Fibroblast of upper back skin (primary cell): Measurements from ENCODE around the gene APBA3.

Experiments used
- DNase-seq: peaks from one replicate; pipeline ENCODE4 v3.0.0-alpha.2; 2013

The APBA3 gene

GRCh38 chr19:3761382-3762129 is at the start of gene APBA3:
Gene APBA3, minus strand, starts transcription at chr19:3761692. Its CDS starts 1,428 bp downstream, at chr19:3760264.
- DNase-seq: peak; percentile 88

- no peak for DNase-seq
These were observed 49.3 kb upstream of the APBA3 start for GRCh38 chr19:3810708-3811355.

GRCh38 chr19:3809881-3810707 is 48.6 kb upstream of the APBA3 start:
- no peak for DNase-seq

- DNase-seq: no peak
These were observed 47.1 kb upstream of the APBA3 start for GRCh38 chr19:3808420-3809143.

- DNase-seq: no peak
These were observed 46.3 kb upstream of the APBA3 start for GRCh38 chr19:3807574-3808354.

- no peak for DNase-seq
These were observed 45.6 kb upstream of the APBA3 start for GRCh38 chr19:3807131-3807480.

- no peak for DNase-seq
These were observed 44.4 kb upstream of the APBA3 start for GRCh38 chr19:3805859-3806258.

GRCh38 chr19:3804429-3804828 is 42.9 kb upstream of the APBA3 start:
- DNase-seq: no peak

- DNase-seq: no peak
These were observed 42.5 kb upstream of the APBA3 start for GRCh38 chr19:3803986-3804385.

GRCh38 chr19:3803114-3803888 is 41.8 kb upstream of the APBA3 start:
- DNase-seq: no peak

GRCh38 chr19:3801412-3802096 is 40.1 kb upstream of the APBA3 start:
- DNase-seq: no peak

GRCh38 chr19:3800996-3801395 is 39.5 kb upstream of the APBA3 start:
- DNase-seq: no peak

- DNase-seq: no peak
These were observed 36.6 kb upstream of the APBA3 start for GRCh38 chr19:3798137-3798536.

GRCh38 chr19:3796358-3796757 is 34.9 kb upstream of the APBA3 start:
- DNase-seq: no peak

- no peak for DNase-seq
These were observed 32.3 kb upstream of the APBA3 start for GRCh38 chr19:3793799-3794198.

GRCh38 chr19:3792114-3792513 is 30.6 kb upstream of the APBA3 start:
- no peak for DNase-seq

- DNase-seq: no peak
These were observed 29.4 kb upstream of the APBA3 start for GRCh38 chr19:3790941-3791340.

- no peak for DNase-seq
These were observed 28.8 kb upstream of the APBA3 start for GRCh38 chr19:3790209-3790734.

- no peak for DNase-seq
These were observed 27.7 kb upstream of the APBA3 start for GRCh38 chr19:3788996-3789778.
